GM19099 (cell line): Measurements from ENCODE around the gene DBP.

Source experiments
- POLR2A ChIP-seq: IDR thresholded peaks from 3 replicates; pipeline ENCODE4 v1.6.1; 2011; ENCODE audit warnings: low read depth; ENCODE audit not compliant: insufficient read length; ENCODE audit errors: extremely low read depth

Gene DBP

DNA sequence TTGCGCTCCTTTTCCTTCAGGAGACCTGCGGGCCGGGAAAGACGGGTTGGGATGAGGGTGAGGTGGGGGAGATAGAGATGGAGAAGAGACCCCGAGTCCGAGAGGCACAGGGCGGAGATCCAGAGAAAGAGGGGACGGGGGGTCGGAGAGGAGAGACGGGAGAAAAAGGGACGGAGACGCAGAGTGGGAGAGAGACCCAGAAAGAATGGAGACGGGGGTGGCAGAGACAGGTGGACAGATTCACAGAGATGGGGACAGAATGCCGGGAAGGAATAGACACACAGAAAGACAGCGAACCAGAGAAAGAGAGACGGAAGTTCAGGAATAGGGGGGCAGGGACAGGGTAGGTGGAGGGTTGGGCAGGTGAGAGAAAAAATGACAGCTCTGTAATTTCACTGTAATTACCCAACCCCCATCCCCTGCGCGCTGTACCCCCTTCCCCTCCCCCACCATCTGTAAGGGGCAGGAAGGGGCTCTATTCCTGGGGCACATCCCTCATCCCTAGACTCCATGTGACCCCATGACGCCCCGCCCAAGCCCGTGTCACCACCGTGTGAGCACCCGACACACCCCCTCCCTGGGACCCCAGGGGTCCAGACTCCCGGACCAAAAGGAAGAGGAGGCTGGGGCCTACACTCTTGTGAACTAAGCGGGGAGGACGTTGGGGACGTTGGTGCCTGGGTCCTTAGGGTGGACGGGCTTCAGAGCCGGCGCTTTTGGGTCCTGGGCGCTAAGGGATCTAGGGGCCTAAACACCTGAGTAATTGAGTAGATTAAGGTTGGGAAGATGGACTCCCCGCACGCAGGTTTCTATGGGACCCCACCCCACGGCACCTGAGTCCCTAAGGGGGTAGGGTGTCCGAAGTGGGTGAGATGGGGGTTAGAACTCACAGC lies 967 bp downstream of the DBP start:
- TF ChIP-seq POLR2A, result no peak

DNA sequence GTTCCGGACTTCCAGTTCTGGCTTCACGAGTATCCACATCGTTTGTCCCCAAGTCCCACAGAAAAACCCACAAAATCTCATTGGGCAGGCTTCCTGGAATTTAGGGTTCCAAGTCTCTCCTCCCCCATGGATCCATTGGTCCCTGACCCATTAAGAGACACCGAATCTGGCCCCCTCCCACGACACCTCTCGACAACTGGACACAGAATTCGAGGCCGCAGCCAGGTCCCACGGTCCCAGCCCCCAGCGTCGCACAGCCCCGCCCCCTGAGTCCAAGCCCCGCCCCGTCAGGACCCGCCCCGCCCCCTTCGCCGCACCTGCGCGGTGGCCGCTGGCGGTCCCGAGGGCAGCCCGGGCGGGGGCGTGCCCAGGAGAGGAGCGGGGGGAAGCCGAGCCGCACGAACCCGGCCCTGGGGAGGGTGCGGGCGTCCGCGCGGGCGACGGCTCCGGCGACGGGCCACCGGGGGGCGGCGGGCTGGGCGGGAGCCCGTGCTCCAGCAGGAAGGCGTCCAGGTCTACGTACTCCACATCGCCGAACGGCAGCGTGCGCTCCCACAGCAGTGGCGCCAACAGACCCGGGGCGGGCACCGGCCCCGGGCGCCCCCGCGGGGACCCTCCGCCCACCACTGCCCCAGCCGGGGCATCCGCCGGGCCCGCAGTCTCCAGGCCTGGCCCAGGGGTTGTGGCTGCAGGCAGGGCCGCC lies 1.8 kb downstream of the DBP start:
- TF ChIP-seq POLR2A, result peak; percentile 52

DNA sequence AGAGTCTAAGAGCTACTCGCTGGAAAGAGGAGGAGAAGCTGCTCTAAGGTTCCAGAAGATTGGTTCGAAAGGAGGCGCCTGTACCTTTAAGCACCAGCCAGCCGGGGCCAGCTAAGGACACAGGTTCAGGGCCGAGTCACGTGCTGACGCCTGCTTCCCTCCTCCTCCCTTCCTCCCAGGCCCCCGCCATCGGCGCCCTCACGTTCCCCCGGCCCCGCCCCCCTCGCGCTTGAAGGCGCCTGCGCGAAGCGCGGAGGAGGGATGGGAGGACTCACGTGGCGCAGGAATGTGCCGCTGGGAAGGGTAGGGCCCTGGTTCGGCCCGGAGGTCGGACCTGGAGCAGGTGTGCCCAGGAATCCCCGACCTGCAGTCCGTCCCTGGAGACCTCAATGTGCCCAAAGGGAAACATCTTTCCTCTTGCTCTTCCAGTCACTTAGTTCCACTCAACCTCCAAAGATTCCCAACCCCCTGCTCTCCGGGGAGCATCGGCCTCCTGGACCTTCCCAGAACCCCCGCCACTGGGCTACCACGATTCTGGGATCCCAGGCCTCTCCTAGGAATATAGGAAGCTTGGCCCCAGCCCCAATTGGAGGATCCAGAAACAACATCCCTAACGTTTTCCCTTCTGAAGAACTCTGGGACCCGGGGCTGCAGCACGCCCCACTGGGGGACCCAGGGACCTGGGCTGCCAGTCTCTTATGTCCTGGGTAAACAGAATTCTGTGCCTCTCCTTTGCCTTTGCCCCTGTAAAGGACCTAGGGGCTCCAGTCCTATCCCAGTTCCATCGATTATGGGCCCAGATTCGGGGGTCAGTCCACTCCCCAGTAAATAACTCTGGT lies 2.5 kb downstream of the DBP start:
- peak; percentile 62 for TF ChIP-seq POLR2A

DNA sequence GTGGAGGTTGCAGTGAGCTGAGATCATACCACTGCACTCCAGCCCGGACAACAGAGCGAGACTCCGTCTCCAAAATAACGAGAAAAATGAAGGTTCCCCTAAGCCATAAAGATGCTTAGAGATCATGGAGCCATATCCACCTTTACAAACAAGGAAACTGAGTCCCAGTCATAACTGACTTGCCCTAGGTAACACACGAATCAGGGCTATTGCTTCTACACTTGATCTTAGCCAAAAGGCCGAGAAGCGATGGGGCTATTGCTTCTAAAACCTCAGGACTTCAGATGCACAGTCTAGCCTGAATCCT lies 3.2 kb downstream of the DBP start:
- TF ChIP-seq POLR2A, result no peak

DNA sequence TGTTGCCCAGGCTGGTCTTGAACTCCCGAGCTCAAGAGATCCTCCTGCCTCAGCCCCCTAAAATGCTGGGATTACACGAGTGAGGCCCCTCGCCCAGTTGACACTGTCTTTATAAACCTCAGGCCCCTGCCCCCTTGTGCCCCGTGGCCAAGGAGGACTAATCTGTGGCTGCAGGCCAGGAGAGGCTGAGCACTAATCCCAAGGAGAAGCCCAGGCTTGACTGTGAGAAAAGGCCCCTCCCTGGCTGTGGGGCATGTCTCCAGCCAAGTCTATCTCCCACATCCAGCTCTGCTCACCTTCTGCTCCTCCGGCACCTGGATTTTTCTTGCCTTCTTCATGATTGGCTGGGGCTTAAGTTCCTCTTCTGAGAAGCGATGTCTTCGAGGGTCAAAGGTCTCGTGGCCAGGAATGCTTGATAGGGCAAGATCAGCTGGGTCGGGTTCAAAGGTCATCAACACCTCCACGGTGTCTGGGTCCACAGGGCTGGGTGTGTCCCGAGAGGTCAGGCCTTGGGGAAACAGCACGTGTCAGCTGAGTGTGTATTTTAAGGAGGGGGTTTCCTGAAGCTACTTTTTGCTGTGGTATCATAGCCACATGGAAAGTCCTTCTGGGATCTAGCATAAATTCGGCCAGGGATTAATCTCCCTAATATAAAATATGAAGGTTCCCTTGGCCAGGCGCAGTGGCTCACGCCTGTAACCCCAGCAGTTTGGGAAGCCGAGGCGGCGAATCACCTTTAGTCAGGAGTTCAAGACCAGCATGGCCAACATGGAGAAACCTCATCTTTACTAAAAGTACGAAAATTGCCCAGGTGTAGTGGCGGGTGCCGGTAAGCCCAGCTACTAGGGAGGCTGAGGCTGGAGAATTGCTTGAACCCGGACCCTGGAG lies 3.8 kb downstream of the DBP start:
- no peak for TF ChIP-seq POLR2A

DNA sequence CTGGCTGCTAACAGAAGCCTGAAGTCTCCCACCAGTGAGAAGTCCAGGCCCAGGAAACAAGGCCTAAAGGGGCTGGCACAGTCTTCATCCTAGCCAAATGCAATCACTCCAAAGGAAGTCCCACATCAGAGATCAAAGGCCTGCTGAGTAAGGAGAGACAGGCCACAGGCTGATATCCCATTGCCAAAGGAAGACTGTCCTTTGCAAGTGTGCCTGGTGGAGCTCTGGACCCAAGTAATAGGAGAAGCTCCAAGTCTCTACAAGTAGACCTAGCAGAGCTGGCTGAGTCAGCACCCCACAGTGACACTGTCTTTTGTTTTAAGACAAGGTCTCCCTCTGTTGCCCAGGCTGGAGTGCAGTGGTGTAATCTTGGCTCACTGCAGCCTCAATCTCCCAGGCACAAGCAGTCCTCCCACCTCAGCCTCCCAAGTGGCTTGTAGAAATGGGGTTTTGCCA lies 4.5 kb downstream of the DBP start:
- no peak for TF ChIP-seq POLR2A

DNA sequence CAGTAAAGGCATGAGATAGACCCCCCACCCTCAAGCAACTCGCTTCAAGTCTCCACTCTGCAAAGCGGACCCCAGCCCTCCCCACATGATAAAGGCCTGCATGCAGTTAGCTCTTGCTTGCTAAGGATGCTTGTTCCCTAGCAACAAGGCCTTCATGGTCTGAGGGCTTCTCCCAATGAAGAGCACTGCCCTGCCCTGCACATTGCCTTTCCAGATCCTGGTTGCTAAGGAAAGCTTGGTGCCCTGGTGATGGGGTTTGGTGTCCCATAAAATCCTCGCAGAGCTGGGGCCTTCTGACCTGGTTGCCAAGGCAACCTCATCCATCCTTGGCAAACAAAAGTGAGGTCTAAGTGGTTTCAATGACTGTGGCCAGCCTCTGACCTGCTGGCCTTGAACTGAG lies 6.0 kb downstream of the DBP start:
- no peak for TF ChIP-seq POLR2A

DNA sequence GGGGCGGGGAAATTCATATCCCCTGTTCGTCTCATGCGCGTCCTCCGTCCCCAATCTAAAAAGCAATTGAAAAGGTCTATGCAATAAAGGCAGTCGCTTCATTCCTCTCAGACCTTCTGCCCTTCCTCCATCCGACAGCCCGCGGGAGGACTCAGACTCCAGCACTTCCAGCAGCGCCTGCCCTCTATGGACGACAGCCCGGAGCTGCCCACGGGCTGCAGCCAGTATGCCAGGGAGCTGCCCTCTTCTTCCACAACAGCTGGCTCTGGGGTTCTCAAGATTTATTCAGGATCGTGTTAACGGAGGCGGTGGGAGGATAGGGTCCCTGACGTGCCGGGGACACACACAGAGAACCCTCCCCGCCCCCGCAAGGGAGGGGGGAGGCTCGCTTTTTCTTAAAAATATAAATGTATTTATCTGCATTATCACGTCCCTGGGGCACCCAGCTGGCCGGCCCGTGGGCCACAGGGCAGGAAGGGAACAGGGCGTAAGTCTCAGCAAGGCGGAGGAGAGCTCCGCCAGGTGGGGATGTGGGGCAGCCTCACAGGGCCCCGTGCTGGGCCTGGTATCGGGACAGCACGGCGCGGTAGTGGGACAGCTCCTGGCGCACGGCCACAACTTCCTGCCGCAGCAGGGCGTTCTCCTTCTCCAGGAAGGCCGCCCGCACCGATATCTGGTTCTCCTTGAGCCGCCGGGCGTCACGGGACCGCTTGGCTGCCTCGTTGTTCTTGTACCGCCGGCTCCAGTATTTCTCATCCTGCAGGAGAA lies 6.7 kb downstream of the DBP start:
- no peak for TF ChIP-seq POLR2A

DNA sequence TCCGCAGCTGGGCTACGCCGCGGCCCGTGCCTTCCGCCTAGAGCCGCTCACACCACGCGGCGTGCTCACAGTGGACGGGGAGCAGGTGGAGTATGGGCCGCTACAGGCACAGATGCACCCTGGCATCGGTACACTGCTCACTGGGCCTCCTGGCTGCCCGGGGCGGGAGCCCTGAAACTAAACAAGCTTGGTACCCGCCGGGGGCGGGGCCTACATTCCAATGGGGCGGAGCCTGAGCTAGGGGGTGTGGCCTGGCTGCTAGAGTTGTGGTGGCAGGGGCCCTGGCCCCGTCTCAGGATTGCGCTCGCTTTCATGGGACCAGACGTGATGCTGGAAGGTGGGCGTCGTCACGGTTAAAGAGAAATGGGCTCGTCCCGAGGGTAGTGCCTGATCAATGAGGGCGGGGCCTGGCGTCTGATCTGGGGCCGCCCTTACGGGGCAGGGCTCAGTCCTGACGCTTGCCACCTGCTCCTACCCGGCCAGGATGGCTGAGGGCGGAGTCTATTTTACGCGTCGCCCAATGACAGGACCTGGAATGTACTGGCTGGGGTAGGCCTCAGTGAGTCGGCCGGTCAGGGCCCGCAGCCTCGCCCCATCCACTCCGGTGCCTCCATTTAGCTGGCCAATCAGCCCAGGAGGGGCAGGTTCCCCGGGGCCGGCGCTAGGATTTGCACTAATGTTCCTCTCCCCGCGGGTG lies 7.4 kb downstream of the DBP start:
- TF ChIP-seq POLR2A, result no peak

DNA sequence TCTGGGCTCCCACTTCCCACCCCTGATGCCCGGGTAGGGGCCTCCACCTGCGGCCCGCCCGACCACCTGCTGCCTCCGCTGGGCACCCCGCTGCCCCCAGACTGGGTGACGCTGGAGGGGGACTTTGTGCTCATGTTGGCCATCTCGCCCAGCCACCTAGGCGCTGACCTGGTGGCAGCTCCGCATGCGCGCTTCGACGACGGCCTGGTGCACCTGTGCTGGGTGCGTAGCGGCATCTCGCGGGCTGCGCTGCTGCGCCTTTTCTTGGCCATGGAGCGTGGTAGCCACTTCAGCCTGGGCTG lies 7.9 kb downstream of the DBP start:
- TF ChIP-seq POLR2A, result no peak

DNA sequence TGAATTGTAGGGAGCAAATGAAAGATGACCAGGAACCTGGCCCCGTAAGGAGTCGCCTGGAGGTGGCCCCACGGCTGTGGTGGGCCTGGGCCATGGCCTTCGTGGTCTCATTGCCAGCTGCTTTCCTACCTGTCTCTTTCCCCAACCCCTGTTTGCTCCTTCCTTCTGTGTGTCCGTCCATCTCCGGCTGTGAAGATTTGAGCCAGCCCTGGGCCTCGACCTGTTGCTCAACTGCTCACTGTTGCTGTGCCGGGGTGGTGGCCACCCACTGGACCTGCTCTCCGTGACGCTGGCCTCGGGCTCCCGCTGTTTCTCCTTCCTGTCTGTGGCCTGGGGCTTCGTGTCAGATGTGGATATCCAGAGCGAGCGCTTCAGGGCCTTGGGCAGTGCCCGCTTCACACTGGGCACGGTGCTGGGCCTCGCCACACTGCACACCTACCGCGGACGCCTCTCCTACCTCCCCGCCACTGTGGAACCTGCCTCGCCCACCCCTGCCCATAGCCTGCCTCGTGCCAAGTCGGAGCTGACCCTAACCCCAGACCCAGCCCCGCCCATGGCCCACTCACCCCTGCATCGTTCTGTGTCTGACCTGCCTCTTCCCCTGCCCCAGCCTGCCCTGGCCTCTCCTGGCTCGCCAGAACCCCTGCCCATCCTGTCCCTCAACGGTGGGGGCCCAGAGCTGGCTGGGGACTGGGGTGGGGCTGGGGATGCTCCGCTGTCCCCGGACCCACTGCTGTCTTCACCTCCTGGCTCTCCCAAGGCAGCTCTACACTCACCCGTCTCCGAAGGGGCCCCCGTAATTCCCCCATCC lies 8.5 kb downstream of the DBP start:
- no peak for TF ChIP-seq POLR2A

DNA sequence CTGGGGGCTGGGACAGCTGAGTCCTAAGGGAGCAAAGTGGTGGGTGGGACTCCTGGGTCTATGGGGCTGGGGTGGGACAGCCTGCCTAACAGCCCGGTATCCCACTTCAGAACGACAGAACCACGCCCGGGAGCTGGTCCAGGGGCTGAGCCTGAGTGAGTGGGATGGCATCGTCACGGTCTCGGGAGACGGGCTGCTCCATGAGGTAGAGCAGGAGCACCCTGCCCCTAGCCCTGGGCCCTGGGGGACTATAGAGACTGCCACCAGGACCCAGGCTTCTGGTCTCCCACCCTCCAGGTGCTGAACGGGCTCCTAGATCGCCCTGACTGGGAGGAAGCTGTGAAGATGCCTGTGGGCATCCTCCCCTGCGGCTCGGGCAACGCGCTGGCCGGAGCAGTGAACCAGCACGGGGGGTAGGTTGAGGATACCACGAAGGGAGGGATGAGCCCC lies 9.3 kb downstream of the DBP start:
- TF ChIP-seq POLR2A, result no peak

DNA sequence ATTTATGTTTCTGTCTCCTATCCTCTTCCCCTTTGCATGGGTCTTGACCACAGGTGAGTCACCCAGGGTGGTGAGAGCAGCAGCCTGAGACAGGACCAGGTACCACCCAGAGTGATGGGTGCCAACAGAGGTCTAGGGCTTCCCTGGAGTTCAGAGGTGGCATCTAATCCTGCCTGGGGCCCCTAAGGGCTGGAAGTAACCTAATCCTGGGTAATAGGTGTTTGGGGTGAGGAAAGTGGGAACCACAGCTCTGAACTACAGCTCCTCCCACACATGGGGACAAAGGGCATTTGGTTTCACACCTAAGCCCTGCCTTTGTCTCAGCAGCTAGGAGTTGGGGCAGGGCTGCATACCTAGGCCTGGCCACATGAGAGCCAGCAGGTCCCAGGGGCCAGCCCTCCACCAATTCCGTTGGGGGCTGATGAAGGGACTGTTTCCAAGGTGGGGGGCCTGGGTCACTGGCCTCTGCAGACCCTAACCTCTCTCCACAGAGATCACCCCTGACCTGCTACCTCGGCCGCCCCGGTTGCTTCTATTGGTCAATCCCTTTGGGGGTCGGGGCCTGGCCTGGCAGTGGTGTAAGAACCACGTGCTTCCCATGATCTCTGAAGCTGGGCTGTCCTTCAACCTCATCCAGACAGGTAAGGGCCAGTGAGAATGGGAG lies 9.8 kb downstream of the DBP start:
- TF ChIP-seq POLR2A, result no peak
